Activated CD4-positive, alpha-beta T cell treated with anti-CD3 and anti-CD28 coated beads, Interleukin-2, amount 10 ng/mL, durations not matched to agents 7 days and 5 days (primary cell): ENCODE data around the gene CPAMD8. TPM values are rescaled to one million over a fixed set of nuclear protein-coding genes. Genes with fewer than 3 reads are reported as not detected.
"Not testable (repeated sequence)": the region's sequence is repeated elsewhere in the genome, so short reads cannot be mapped to it uniquely, and the experiment has no call there.

ENCODE experiments used
- CTCF ChIA-PET: fragments of 350-600 bp; sonication (Branson Sonifier 250); formaldehyde crosslinking; loops from one replicate; lab custom pipeline; 2021; ENCODE audit warnings: antibody characterized with exemption; lab: Charles Lee
- POLR2A ChIA-PET: fragments of 350-600 bp; sonication (Branson Sonifier 250); formaldehyde crosslinking; loops from one replicate; lab custom pipeline; 2021; ENCODE audit warnings: antibody characterized with exemption; lab: Charles Lee
- DNase-seq: peaks from one replicate; pipeline ENCODE4 v3.0.0-alpha.2; 2020
- H3K27ac Mint-ChIP-seq: one replicate; pipeline ENCODE4 v1.8.0; 2021; ENCODE audit warnings: mild to moderate bottlenecking, moderate library complexity, mixed read lengths
- H3K27me3 Mint-ChIP-seq: one replicate; pipeline ENCODE4 v1.8.0; 2021; ENCODE audit warnings: mixed read lengths
- H3K36me3 Mint-ChIP-seq: one replicate; pipeline ENCODE4 v1.8.0; 2021; ENCODE audit warnings: low read depth, mixed read lengths
- H3K4me1 Mint-ChIP-seq: one replicate; pipeline ENCODE4 v1.8.0; 2021; ENCODE audit warnings: mixed read lengths
- H3K4me3 Mint-ChIP-seq: one replicate; pipeline ENCODE4 v1.8.0; 2021; ENCODE audit warnings: mild to moderate bottlenecking, moderate library complexity, mixed read lengths
- H3K9me3 Mint-ChIP-seq: one replicate; pipeline ENCODE4 v1.8.0; 2021; ENCODE audit warnings: mixed read lengths
- total RNA-seq, 2 experiments: library from RNA; stranded (reverse); gene quantifications; one replicate each; pipeline ENCODE4 v1.2.3, GENCODE V29; 2021

The CPAMD8 gene
- total RNA-seq, 2 experiments from 2014 or later, result 0.22 to 0.60 TPM

GRCh38 chr19:16978839-16979802, 47.5 kb downstream of the CPAMD8 start:
- no peak for DNase-seq
- POLR2A ChIA-PET, result no interaction called here
- no peaks in the 10 kb centered on the region for H3K4me1 Mint-ChIP-seq
- no peaks in the 10 kb centered on the region for H3K36me3 Mint-ChIP-seq
- no peak overlapping the region for H3K27ac Mint-ChIP-seq
- CTCF ChIA-PET, result no interaction called here
- H3K27me3 Mint-ChIP-seq, result no peaks in the 10 kb centered on the region
- H3K9me3 Mint-ChIP-seq, result peaks cover 15% of the 10 kb centered on the region
- no peak overlapping the region for H3K4me3 Mint-ChIP-seq

- no peaks in the 10 kb centered on the region for H3K36me3 Mint-ChIP-seq
- H3K9me3 Mint-ChIP-seq, result peaks cover 12% of the 10 kb centered on the region
- CTCF ChIA-PET, result no interaction called here
- no peak for DNase-seq
- no peaks in the 10 kb centered on the region for H3K27me3 Mint-ChIP-seq
- no peak overlapping the region for H3K27ac Mint-ChIP-seq
- H3K4me1 Mint-ChIP-seq, result no peaks in the 10 kb centered on the region
- no peak overlapping the region for H3K4me3 Mint-ChIP-seq
- POLR2A ChIA-PET, result no interaction called here
These were observed 48.5 kb downstream of the CPAMD8 start for GRCh38 chr19:16978156-16978555.

- Mint-ChIP-seq H3K36me3 (no peaks in the 10 kb centered on the region), H3K4me3 (no peak overlapping the region), H3K27ac (no peak overlapping the region), H3K4me1 (no peaks in the 10 kb centered on the region), H3K9me3 (peaks cover 12% of the 10 kb centered on the region), H3K27me3 (no peaks in the 10 kb centered on the region)
- POLR2A ChIA-PET, result no interaction called here
- CTCF ChIA-PET, result no interaction called here
- DNase-seq, result no peak
These were observed 49.3 kb downstream of the CPAMD8 start for GRCh38 chr19:16977306-16977705.

- no peak overlapping the region for H3K4me3 Mint-ChIP-seq
- no peaks in the 10 kb centered on the region for H3K27me3 Mint-ChIP-seq
- H3K4me1 Mint-ChIP-seq, result no peaks in the 10 kb centered on the region
- no peak for DNase-seq
- POLR2A ChIA-PET, result no interaction called here
- H3K9me3 Mint-ChIP-seq, result peaks cover 12% of the 10 kb centered on the region
- H3K27ac Mint-ChIP-seq, result no peak overlapping the region
- H3K36me3 Mint-ChIP-seq, result no peaks in the 10 kb centered on the region
- CTCF ChIA-PET, result no interaction called here
These were observed 50.2 kb downstream of the CPAMD8 start for GRCh38 chr19:16976446-16976845.

DNA sequence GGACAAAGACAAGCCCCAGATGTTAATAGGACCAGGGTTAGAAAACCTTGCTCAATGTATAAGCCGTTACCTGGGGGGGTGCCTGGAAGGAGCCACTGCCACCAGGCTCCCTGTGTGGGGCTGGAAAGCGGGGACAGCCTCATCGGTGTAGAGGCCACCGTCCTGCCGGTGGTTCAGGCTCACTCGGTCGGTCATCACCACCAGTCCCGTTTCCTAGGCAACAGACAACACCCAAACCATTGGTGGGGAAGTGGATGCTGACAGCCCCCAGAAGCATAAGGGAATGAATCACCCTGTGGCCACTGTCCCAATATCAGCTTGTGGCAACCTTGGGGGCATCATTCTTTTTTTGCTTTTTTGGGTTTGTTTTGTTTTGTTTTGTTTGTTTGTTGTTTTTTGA, 55.8 kb downstream of the CPAMD8 start:
- Mint-ChIP-seq H3K27me3 (no peaks in the 10 kb centered on the region), H3K36me3 (no peaks in the 10 kb centered on the region), H3K4me1 (no peaks in the 10 kb centered on the region), H3K27ac (no peak overlapping the region), H3K4me3 (no peak overlapping the region), H3K9me3 (peaks cover 10% of the 10 kb centered on the region)
- POLR2A ChIA-PET, result no interaction called here
- CTCF ChIA-PET, result no interaction called here
- DNase-seq, result no peak

- ChIA-PET POLR2A (no interaction called here), CTCF (no interaction called here)
- Mint-ChIP-seq H3K9me3 (peaks cover 10% of the 10 kb centered on the region), H3K27me3 (peaks cover 5% of the 10 kb centered on the region), H3K36me3 (no peaks in the 10 kb centered on the region), H3K4me1 (no peaks in the 10 kb centered on the region), H3K27ac (no peak overlapping the region), H3K4me3 (no peak overlapping the region)
- no peak for DNase-seq
These were observed 57.5 kb downstream of the CPAMD8 start for GRCh38 chr19:16969135-16969534.

DNA sequence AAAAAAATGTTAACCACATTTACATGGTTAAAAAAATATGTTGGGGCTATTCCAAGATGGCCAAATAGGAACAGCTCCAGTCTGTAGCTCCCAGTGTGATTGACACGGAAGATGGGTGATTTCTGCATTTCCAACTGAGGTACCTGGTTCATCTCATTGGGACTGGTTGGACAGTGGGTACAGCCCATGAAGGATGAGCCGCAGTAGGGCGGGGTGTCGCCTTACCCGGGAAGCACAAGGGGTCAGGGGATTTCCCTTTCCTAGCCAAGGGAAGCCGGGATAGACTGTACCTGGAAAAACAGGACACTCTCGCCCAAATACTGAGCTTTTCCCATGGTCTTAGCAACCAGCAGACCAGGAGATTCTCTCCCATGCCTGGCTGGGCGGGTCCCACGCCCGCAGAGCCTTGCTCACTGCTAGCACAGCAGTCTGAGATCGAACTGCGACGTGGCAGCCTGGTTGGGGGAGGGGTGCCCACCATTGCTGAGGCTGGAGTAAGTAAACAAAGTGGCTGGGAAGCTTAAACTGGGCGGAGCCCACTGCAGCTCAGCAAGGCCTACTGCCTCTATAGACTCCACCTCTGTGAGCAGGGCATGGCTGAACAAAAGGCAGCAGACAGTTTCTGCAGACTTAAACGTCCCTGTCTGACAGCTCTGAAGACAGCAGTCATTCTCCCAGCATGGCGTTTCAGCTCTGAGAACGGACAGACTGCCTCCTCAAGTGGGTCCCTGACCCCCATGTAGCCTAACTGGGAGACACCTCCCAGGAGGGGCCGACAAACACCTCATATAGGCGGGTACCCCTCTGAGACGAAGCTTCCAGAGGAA, 65.4 kb downstream of the CPAMD8 start:
- not testable (repeated sequence) for DNase-seq, H3K4me3 Mint-ChIP-seq, H3K4me1 Mint-ChIP-seq, H3K36me3 Mint-ChIP-seq, H3K27ac Mint-ChIP-seq, H3K9me3 Mint-ChIP-seq
- peaks cover 23% of the 10 kb centered on the region for H3K27me3 Mint-ChIP-seq
- CTCF ChIA-PET, result interaction anchor here (0.6 to 1.7 kb wide), 2 partner anchors 184 to 292 kb away, joined by 3 read pairs; no protein-coding TSS in a partner anchor
- POLR2A ChIA-PET, result interaction anchor here (0.5 kb wide), 1 partner anchor 82 kb away, joined by 3 read pairs; no protein-coding TSS in a partner anchor

DNA sequence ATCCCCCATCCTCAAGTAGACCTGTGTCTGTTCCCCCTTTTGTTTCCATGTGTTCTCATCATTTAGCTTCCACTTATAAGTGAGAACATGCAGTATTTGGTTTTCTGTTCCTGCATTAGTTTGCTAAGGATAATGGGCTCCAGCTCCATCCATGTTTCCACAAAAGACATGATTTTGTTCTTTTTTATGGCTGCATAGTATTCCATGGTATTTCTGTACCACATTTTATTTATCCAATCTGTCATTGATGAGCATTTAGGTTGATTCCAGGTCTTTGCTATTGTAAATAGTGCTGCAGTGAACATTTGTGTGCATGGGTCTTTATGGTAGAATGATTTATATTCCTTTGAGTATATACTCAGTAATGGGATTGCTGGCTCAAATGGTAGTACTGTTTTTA, 68.3 kb downstream of the CPAMD8 start:
- H3K27me3 Mint-ChIP-seq, result peaks cover 16% of the 10 kb centered on the region
- POLR2A ChIA-PET, H3K4me1 Mint-ChIP-seq, H3K27ac Mint-ChIP-seq, H3K36me3 Mint-ChIP-seq, H3K4me3 Mint-ChIP-seq, H3K9me3 Mint-ChIP-seq, DNase-seq, CTCF ChIA-PET: not testable (repeated sequence)

DNA sequence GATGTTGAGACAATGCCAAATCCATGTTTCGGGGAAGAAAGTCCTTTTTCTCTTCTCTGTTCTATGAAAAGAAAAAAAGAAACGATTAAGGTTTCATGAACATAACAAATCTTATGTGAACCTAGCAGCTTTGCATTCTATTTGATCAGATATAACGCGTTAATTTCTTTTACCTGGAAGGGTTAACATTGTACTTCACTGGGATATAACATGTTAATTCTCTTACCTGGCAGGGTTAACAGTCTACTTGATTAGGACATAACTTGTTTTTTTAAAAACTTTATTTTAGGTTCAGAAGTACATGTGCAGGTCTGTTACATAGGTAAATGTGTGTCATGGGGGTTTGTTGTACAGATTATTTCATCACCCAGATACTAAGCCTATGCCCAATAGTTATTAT, 68.8 kb downstream of the CPAMD8 start:
- no peak for DNase-seq
- POLR2A ChIA-PET, result no interaction called here
- no peaks in the 10 kb centered on the region for H3K9me3 Mint-ChIP-seq
- no peak overlapping the region for H3K27ac Mint-ChIP-seq
- H3K4me1 Mint-ChIP-seq, result no peaks in the 10 kb centered on the region
- no peaks in the 10 kb centered on the region for H3K36me3 Mint-ChIP-seq
- H3K4me3 Mint-ChIP-seq, result no peak overlapping the region
- CTCF ChIA-PET, result no interaction called here
- peaks cover 11% of the 10 kb centered on the region for H3K27me3 Mint-ChIP-seq

- ChIA-PET POLR2A (no interaction called here), CTCF (no interaction called here)
- no peak for DNase-seq
- Mint-ChIP-seq H3K27ac (no peak overlapping the region), H3K4me1 (no peaks in the 10 kb centered on the region), H3K9me3 (no peaks in the 10 kb centered on the region), H3K4me3 (no peak overlapping the region), H3K36me3 (no peaks in the 10 kb centered on the region), H3K27me3 (peaks cover 7% of the 10 kb centered on the region)
These were observed 69.4 kb downstream of the CPAMD8 start for GRCh38 chr19:16957151-16957701.

- H3K27ac Mint-ChIP-seq, result peak overlapping the region; percentile 3
- H3K36me3 Mint-ChIP-seq, result no peaks in the 10 kb centered on the region
- no peak overlapping the region for H3K4me3 Mint-ChIP-seq
- peaks cover 3% of the 10 kb centered on the region for H3K27me3 Mint-ChIP-seq
- CTCF ChIA-PET, result no interaction called here
- POLR2A ChIA-PET, result no interaction called here
- no peaks in the 10 kb centered on the region for H3K9me3 Mint-ChIP-seq
- DNase-seq, result no peak
- H3K4me1 Mint-ChIP-seq, result no peaks in the 10 kb centered on the region
These were observed 71.4 kb downstream of the CPAMD8 start for GRCh38 chr19:16955161-16955560.

DNA sequence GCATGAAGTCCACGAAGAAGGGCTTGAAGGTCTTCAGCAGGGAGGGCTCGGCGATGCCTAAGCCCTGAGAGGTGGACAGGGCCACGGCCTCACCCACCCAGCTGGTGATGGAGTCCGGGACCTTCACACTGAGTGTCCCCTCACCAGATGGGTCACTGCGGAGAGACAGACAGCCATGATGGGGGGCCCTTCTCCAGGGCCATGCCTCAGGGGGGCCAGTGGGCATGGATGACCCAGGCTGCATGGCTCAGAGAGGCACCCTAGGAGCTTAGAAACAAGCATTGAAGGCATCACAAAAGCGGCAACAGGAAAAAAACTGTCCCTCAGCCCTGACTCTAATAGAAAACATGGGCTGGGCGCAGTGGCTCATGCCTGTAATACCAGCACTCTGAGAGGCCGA, 74.6 kb downstream of the CPAMD8 start:
- ChIA-PET CTCF (no interaction called here), POLR2A (no interaction called here)
- H3K9me3 Mint-ChIP-seq, result no peaks in the 10 kb centered on the region
- H3K36me3 Mint-ChIP-seq, result no peaks in the 10 kb centered on the region
- H3K27me3 Mint-ChIP-seq, result peaks cover 3% of the 10 kb centered on the region
- no peak overlapping the region for H3K4me3 Mint-ChIP-seq
- no peak overlapping the region for H3K27ac Mint-ChIP-seq
- no peaks in the 10 kb centered on the region for H3K4me1 Mint-ChIP-seq
- DNase-seq, result no peak

GRCh38 chr19:16951529-16951928, 75.1 kb downstream of the CPAMD8 start:
- Mint-ChIP-seq H3K27me3 (peaks cover 3% of the 10 kb centered on the region), H3K36me3 (no peaks in the 10 kb centered on the region), H3K4me1 (no peaks in the 10 kb centered on the region), H3K9me3 (no peaks in the 10 kb centered on the region), H3K27ac (no peak overlapping the region), H3K4me3 (no peak overlapping the region)
- POLR2A ChIA-PET, result no interaction called here
- no peak for DNase-seq
- CTCF ChIA-PET, result no interaction called here
